ENCODE results near the gene EEF1B2. TPM values are rescaled to one million over a fixed set of nuclear protein-coding genes. Genes with fewer than 3 reads are reported as not detected.

EEF1B2 gene
- total RNA-seq, 1 donor from 2014 or later: 436 TPM

DNA sequence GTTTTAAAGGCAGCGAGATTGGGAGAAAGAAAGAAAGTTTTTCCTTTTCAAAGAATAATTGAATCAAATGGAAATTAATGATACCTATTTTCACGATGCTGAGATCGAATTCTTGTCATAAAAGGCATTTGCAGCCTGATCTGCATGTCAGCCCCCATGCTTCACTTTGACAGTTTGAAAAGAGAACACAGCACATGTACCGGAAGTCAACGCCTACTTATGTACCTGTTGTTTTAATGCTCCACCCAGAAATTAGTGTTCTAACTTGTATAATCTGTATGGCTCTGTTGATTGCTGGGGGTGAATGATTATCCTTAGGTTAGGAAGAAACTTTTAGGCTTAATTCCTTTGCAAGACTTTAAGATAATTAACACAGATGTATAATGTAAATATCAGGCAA is 31.0 kb downstream of the EEF1B2 start:
- H3K9me3 Mint-ChIP-seq (ENCODE audit: low read depth): no peaks in the 10 kb centered on the region
- DNase-seq (ENCODE audit: low spot score): no peak
- no peaks in the 10 kb centered on the region for H3K27me3 Mint-ChIP-seq (ENCODE audit: low read depth)
- no peak overlapping the region for H3K4me3 Mint-ChIP-seq (ENCODE audit: unreplicated experiment)
- H3K36me3 Mint-ChIP-seq (ENCODE audit: low read depth): peaks cover 3% of the 10 kb centered on the region
- no peaks in the 10 kb centered on the region for H3K4me1 Mint-ChIP-seq (ENCODE audit: low read depth)
- H3K27ac Mint-ChIP-seq (ENCODE audit: unreplicated experiment): no peak overlapping the region
- TF ChIP-seq, protein P1, sequence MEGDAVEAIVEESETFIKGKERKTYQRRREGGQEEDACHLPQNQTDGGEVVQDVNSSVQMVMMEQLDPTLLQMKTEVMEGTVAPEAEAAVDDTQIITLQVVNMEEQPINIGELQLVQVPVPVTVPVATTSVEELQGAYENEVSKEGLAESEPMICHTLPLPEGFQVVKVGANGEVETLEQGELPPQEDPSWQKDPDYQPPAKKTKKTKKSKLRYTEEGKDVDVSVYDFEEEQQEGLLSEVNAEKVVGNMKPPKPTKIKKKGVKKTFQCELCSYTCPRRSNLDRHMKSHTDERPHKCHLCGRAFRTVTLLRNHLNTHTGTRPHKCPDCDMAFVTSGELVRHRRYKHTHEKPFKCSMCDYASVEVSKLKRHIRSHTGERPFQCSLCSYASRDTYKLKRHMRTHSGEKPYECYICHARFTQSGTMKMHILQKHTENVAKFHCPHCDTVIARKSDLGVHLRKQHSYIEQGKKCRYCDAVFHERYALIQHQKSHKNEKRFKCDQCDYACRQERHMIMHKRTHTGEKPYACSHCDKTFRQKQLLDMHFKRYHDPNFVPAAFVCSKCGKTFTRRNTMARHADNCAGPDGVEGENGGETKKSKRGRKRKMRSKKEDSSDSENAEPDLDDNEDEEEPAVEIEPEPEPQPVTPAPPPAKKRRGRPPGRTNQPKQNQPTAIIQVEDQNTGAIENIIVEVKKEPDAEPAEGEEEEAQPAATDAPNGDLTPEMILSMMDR (IDR thresholded peaks at IDR 0.05): no peak

DNA sequence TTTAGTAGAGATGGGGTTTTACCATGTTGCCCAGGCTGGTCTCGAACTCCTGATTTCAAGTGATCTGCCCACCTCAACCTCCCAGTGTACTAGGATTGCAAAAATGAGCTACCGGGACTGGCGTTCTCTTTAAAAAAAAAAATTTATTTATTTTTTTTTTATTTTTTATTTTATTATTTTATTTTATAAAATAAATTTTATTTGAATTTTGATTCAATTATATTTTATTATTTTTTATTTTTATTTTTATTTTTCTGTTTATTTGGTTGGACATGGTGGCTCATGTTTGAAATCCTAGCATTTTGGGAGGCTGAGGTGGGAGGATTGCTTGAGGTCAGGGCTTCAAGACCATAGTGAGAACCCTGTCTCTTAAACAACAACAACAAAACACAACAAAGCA is 32.5 kb downstream of the EEF1B2 start:
- Mint-ChIP-seq H3K4me3 (ENCODE audit: unreplicated experiment) (no peak overlapping the region), H3K36me3 (ENCODE audit: low read depth) (peaks cover 3% of the 10 kb centered on the region), H3K27ac (ENCODE audit: unreplicated experiment) (no peak overlapping the region), H3K9me3 (ENCODE audit: low read depth) (no peaks in the 10 kb centered on the region), H3K4me1 (ENCODE audit: low read depth) (no peaks in the 10 kb centered on the region), H3K27me3 (ENCODE audit: low read depth) (no peaks in the 10 kb centered on the region)
- TF ChIP-seq, protein P1 (IDR thresholded peaks at IDR 0.05): no peak
- no peak for DNase-seq (ENCODE audit: low spot score)

DNA sequence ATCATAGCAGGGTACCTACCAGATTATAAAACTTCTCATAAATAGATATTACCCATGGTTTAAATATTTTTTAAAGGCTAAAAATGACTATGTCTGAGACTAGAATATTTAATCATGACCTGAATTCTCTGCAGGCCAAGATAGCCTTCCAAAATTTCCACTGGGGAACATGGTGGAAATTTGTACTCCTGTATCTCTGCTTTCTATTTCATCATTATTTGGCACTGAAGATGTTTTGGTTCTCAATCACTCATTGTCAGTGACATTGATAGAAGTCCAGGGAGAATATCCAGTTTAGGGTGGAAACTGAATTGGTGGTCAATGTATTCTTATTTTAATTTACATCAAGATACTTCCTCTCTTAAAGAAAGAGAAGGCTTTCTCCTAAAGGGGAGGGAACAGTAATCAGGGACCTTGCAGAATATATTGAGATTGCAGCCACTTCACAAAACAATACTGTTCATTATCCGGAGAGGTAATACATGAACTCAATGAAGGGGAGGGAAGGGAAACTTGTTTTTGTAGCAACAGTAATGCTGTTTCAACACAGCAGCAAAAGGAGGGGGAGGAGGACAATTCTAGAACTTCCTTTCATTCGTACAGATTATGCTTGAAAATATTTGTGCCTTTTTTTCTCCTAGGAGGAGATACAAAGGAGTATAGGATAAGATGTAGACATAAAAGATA is 34.1 kb downstream of the EEF1B2 start:
- Mint-ChIP-seq H3K4me3 (ENCODE audit: unreplicated experiment) (no peak overlapping the region), H3K36me3 (ENCODE audit: low read depth) (no peaks in the 10 kb centered on the region), H3K9me3 (ENCODE audit: low read depth) (no peaks in the 10 kb centered on the region), H3K4me1 (ENCODE audit: low read depth) (peaks cover 8% of the 10 kb centered on the region), H3K27me3 (ENCODE audit: low read depth) (no peaks in the 10 kb centered on the region), H3K27ac (ENCODE audit: unreplicated experiment) (no peak overlapping the region)
- DNase-seq (ENCODE audit: low spot score): no peak
- TF ChIP-seq, protein P1 (IDR thresholded peaks at IDR 0.05): no peak

DNA sequence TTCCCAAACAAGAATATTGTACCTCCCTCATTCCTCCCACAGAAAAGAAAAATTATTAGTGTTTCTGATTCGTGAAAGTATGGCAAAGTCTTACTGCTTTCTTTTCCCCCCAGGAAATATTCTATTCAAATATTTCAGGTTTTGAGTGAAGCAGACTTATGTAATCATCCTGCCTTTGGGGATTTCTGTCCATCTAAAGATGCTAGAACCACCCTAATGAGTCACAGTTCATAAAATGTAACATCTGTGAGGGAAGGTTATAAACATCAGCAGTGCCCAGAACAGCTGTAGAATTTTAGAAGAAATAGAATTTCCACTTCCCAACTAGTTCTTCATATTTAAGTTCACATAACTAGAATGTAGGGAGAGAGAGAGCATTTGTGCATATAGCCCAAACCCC is 39.0 kb downstream of the EEF1B2 start:
- Mint-ChIP-seq H3K4me1 (ENCODE audit: low read depth) (peaks cover 12% of the 10 kb centered on the region), H3K36me3 (ENCODE audit: low read depth) (no peaks in the 10 kb centered on the region), H3K4me3 (ENCODE audit: unreplicated experiment) (no peak overlapping the region), H3K9me3 (ENCODE audit: low read depth) (no peaks in the 10 kb centered on the region), H3K27me3 (ENCODE audit: low read depth) (no peaks in the 10 kb centered on the region), H3K27ac (ENCODE audit: unreplicated experiment) (no peak overlapping the region)
- TF ChIP-seq, protein P1 (IDR thresholded peaks at IDR 0.05): no peak
- DNase-seq (ENCODE audit: low spot score): no peak

DNA sequence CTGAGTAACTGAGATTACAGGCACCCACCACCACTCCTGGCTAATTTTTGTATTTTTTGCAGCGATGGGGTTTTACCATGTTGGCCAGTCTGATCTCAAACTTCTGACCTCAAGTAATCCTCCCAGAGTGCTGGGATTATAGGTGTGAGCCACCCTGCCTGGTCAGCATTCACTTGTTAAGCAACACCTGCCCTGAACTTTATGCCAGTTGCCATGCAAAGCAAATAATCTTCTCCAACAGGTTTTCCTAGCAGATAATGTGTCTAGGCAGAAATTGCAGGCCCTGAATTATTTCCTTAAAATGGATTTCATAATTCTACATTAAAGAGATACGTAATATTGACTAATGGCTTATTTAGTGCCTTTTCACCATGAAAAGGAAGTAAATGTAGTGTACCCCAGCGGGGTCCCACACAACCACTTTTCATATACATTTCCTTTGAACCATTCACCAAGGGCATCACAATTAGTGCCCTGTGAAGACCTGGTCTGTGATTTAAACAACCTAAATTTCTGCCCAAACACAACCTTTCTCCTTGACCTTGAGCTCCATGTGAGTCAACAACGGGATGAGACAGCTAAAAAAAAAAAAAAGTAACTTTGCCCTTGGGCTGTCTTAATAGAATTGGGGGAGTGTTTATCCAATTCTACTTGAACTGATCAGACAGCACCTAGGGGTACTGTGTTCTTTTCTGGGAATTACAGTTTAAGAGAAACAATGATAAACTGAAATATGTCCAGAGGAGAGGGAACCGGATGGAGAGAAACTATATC is 41.6 kb downstream of the EEF1B2 start:
- H3K4me3 Mint-ChIP-seq (ENCODE audit: unreplicated experiment): no peak overlapping the region
- no peaks in the 10 kb centered on the region for H3K36me3 Mint-ChIP-seq (ENCODE audit: low read depth)
- TF ChIP-seq, protein P1 (IDR thresholded peaks at IDR 0.05): no peak
- DNase-seq (ENCODE audit: low spot score): no peak
- H3K4me1 Mint-ChIP-seq (ENCODE audit: low read depth): peaks cover 18% of the 10 kb centered on the region
- H3K9me3 Mint-ChIP-seq (ENCODE audit: low read depth): no peaks in the 10 kb centered on the region
- H3K27ac Mint-ChIP-seq (ENCODE audit: unreplicated experiment): no peak overlapping the region
- H3K27me3 Mint-ChIP-seq (ENCODE audit: low read depth): no peaks in the 10 kb centered on the region
